Endometrial microvascular endothelial cells (primary cell): ENCODE measurements around the gene ZNF516. TPM values are rescaled to one million over a fixed set of nuclear protein-coding genes. Genes with fewer than 3 reads are reported as not detected.

Experiments used
- in situ Hi-C: cut with HindIII; loops from 2 replicates; pipeline ENCODE4 v1.10.0; 2017; ENCODE audit warnings: low sequenced_read_pairs, low pct_unique_long_range_greater_than_20kb; ENCODE audit errors: inconsistent ontology term
- total RNA-seq: library from RNA; depleted of rRNA; stranded (reverse); fragments of >200 nt; gene quantifications from one replicate; pipeline ENCODE4 v1.2.3, GENCODE V29; 2015; ENCODE audit errors: inconsistent ontology term

ZNF516 gene
- total RNA-seq, 1 donor from 2014 or later, result 4.4 TPM

- in situ Hi-C loops, result no loop called here
Measured at GRCh38 chr18:76514573-76514972, 19.5 kb upstream of the ZNF516 start.

- in situ Hi-C loops, result no loop called here
Measured at GRCh38 chr18:76507830-76508385, 12.9 kb upstream of the ZNF516 start.

GRCh38 chr18:76506974-76507764 is 12.1 kb upstream of the ZNF516 start:
- in situ Hi-C loops, result no loop called here

- in situ Hi-C loops, result no loop called here
Measured at GRCh38 chr18:76506395-76506794, 11.4 kb upstream of the ZNF516 start.

DNA sequence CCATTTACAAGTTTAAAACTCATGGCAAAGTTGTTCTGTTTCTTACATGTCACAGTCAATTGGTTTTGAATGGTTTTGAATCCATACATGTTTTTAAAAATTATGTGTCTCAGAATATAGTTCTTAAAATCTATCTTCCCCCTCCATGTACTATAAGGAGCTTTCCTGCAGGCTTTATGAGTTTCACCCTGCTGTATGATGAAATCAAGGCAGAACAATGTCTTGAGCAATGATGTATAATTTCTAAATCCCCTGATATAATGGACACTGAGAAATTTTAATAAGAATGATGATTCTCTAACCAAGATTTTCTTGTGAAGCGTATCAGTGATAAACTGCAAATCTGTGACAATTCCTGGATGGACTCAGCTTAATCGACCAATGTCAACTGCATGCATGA is 10.6 kb upstream of the ZNF516 start:
- in situ Hi-C loops, result no loop called here

- in situ Hi-C loops, result no loop called here
Measured at GRCh38 chr18:76504749-76505148, 9.7 kb upstream of the ZNF516 start.

DNA sequence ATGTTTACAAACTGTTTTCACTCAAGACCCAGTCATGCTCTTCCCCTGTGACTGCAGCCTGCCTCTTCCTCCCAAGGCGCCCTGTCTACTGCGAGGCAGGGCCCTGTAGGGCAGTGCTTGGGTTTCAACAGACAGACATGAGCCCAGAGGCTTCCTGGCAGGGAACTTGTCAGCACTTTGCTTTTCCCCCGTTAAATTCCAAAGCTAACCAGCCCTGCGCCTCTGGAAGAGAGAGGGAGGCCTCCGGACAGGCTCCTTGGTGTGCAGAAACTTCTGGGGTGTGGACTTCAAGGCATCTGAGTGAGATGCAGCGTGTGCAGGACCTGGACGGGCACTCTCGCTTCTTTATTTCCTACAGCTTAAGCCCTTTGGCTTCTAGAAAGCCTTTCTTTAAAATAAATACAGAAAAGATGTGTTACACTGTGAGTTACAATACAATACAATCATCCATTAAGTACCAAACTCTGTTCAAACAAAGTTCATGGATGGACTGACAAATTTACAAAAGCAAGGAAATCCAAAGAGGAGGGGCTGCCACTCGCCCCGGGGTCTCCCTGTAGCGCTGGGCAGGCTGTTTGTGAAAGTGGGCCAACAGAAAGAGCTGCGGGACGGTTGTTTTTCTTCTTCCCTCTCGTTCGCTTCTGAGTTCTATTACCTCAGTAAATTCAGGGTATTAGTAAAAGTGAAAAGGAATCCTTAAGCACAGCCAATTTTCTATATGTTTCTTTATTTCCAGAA is 8.8 kb upstream of the ZNF516 start:
- in situ Hi-C loops, result no loop called here

GRCh38 chr18:76502551-76502950 is 7.5 kb upstream of the ZNF516 start:
- in situ Hi-C loops, result no loop called here

- in situ Hi-C loops, result no loop called here
Measured at GRCh38 chr18:76499637-76500340, 4.7 kb upstream of the ZNF516 start.

DNA sequence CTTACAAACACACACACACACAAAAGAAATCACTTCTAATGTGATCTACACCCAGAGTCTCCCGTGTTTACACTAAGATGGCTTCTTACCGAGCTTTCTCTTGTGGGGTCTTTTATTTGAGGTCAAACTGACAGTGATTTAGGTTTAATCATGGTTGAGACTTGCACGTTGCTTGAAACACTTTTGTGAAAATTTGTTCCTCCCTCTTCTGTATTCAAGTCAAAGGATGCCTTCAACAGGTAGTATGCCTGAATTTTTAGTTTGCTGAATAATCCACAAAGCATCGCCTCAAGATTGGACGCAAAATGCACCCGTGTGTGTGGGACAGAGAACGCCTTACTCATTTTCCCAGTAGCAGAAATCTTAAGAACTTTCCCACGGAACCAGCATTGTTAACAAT is 4.0 kb upstream of the ZNF516 start:
- in situ Hi-C loops, result no loop called here

DNA sequence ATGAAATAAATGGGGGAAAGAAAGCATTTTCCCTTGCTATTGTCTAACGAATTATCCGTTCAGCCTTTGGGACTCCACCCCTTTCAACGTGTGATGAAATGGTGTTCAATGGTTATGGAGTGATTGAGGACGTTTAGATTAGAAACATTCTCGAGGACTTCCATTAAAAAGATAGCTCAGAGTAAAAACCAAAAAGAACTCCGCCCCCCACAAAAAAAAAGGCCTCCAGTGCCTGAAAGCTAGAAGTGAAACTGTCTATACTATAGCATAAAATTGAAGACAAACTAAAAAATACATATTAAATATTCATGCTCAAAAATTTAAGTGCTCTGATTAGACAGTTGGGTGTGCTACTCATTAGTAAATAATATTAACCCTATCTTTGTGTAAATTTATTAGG is 3.0 kb upstream of the ZNF516 start:
- in situ Hi-C loops, result no loop called here

DNA sequence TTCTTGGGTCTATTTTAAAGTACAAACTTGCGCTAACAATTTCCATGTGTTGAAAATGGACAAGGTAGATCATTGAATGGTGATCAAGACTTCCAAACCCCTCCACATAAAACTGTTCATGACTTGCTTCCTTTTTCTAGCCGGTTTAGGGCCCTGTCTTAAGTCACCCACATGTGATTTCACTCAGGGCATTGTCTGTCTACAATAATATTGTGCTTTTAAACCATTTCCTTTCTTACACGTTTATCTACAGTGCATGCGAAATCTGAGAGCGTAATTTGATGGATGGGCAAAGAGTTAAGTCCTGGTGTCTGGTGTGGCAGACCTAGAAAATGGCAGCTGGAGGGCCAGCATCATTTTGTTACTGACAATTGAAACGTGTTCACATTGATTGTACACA is 2.0 kb upstream of the ZNF516 start:
- in situ Hi-C loops, result no loop called here

GRCh38 chr18:76496194-76496890 is 1.3 kb upstream of the ZNF516 start:
- in situ Hi-C loops, result no loop called here

DNA sequence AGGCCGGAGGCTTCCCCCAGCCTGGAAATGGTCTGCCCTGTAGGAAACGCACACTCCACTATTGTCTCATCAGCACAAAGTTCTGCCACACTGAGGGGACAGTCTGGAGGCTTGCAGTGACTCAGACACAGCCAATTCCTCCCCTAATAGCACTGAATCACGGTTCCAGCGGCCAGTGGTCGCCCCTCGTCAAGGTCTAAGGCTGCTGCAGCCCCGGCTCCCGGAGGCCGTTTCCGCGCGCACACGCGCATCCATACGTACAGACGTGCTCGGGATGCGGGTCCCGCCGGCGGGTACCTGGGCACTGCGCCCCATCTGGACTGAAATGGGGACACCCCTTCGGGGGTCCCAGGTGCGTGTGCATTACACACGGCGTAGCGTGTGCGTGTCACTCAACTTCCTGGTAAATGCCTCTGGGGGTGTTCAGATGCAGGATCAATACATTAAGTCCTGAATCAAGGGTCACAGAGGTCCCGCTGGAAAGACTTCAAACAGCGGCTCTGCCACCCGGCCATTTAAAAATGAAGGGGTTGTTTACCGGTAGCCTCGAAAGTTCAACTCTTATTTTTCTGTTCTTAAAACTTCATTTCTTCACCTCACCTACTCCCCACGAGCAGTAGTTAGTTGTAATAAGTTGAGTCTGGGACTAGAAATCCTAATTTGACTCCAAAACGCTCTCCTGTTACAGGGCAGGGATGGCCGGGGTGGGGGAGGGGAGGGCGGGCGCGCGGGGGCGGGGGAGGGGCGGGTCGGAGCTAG is 572 bp upstream of the ZNF516 start:
- in situ Hi-C loops, result no loop called here

GRCh38 chr18:76494231-76495005 is 624 bp downstream of the ZNF516 start:
- in situ Hi-C loops, result no loop called here

- in situ Hi-C loops, result no loop called here
Measured at GRCh38 chr18:76493213-76494161, 1.6 kb downstream of the ZNF516 start.
